GM23248 (cell line): ENCODE data around the gene MACF1. TPM values are rescaled to one million over a fixed set of nuclear protein-coding genes. Genes with fewer than 3 reads are reported as not detected.

Experiments used
- DNase-seq: peaks from one replicate; pipeline ENCODE4 v3.0.0-alpha.2; 2015
- H2AFZ ChIP-seq: fragments of 200-600 bp; sonication (generic); 2 replicates; pipeline ENCODE4 v1.6.1; 2016; ENCODE audit warnings: antibody characterized with exemption
- H3F3A ChIP-seq: fragments of 200-600 bp; sonication (generic); 2 replicates; pipeline ENCODE4 v1.6.1; 2016; ENCODE audit warnings: mild to moderate bottlenecking, antibody characterized with exemption, mixed run types; ENCODE audit not compliant: insufficient read depth
- H3K27ac ChIP-seq: fragments of 200-600 bp; sonication (generic); 2 replicates; pipeline ENCODE4 v1.5.1; 2016; ENCODE audit warnings: mild to moderate bottlenecking
- H3K27me3 ChIP-seq: fragments of 200-600 bp; sonication (generic); replicated peaks from 2 replicates; pipeline ENCODE4 v1.6.1; 2016; ENCODE audit warnings: mild to moderate bottlenecking; ENCODE audit not compliant: insufficient read depth
- H3K36me3 ChIP-seq: fragments of 200-600 bp; sonication (generic); 2 replicates; pipeline ENCODE4 v1.6.1; 2016; ENCODE audit warnings: low read depth, mild to moderate bottlenecking
- H3K4me1 ChIP-seq: fragments of 200-600 bp; sonication (generic); 2 replicates; pipeline ENCODE4 v1.6.1; 2016; ENCODE audit warnings: mild to moderate bottlenecking; ENCODE audit not compliant: insufficient read depth
- H3K4me2 ChIP-seq: fragments of 200-600 bp; sonication (generic); one replicate; pipeline ENCODE4 v1.6.1; 2016; ENCODE audit warnings: mild to moderate bottlenecking; ENCODE audit not compliant: unreplicated experiment
- H3K4me3 ChIP-seq: fragments of 200-600 bp; sonication (generic); 2 replicates; pipeline ENCODE4 v1.5.1; 2016; ENCODE audit warnings: mild to moderate bottlenecking
- H3K79me2 ChIP-seq: fragments of 200-600 bp; sonication (generic); 2 replicates; pipeline ENCODE4 v1.6.1; 2016; ENCODE audit warnings: mild to moderate bottlenecking; ENCODE audit not compliant: insufficient read depth
- H3K9ac ChIP-seq: fragments of 200-600 bp; sonication (generic); 2 replicates; pipeline ENCODE4 v1.6.1; 2016; ENCODE audit warnings: mild to moderate bottlenecking
- H3K9me2 ChIP-seq: fragments of 200-600 bp; sonication (generic); 2 replicates; pipeline ENCODE4 v1.6.1; 2016; ENCODE audit warnings: mixed run types, mild to moderate bottlenecking, moderate library complexity; ENCODE audit not compliant: insufficient read depth
- H3K9me3 ChIP-seq: fragments of 200-600 bp; sonication (generic); one replicate; pipeline ENCODE4 v1.6.1; 2017; ENCODE audit warnings: low read depth
- H4K20me1 ChIP-seq: fragments of 200-600 bp; sonication (generic); 2 replicates; pipeline ENCODE4 v1.6.0; 2016; ENCODE audit not compliant: insufficient read depth
- EZH2 ChIP-seq: fragments of 200-600 bp; sonication (generic); IDR thresholded peaks from 2 replicates; pipeline ENCODE4 v1.6.1; 2018; ENCODE audit warnings: antibody characterized with exemption, mild to moderate bottlenecking; ENCODE audit not compliant: insufficient read depth, poor library complexity, severe bottlenecking
- EZH2phosphoT487 ChIP-seq: fragments of 200-600 bp; sonication (generic); IDR thresholded peaks from 2 replicates; pipeline ENCODE4 v1.6.1; 2018; ENCODE audit warnings: antibody characterized with exemption, moderate library complexity, mild to moderate bottlenecking, low read depth; ENCODE audit not compliant: insufficient read depth
- WGBS, 2 experiments: methylation state at CpG; one replicate each; pipeline ENCODE4 v1.1.6; 2015 to 2017; ENCODE audit warnings: low lambda C conversion rate in 2 of 2, low coverage in 1 of 2; ENCODE audit errors: missing lambda C conversion rate in 2 of 2; 5-methylcytosine and 5-hydroxymethylcytosine counted together
- in situ Hi-C: fragments of 300-500 bp; cut with MboI; formaldehyde crosslinking; loops from 2 replicates; pipeline ENCODE4 v1.15.0; 2020
- polyA plus RNA-seq: library from polyadenylated mRNA; unstranded; fragments of >200 nt; fragmentation: Nextera tagmentation; extraction: Ambion mirVana; gene quantifications from 2 replicates; pipeline ENCODE4 v1.2.1, GENCODE V29; 2016
- total RNA-seq: library from RNA; depleted of rRNA; stranded (reverse); fragments of >200 nt; shearing (Covaris generic); gene quantifications from 2 replicates; pipeline ENCODE4 v1.2.3, GENCODE V29; 2014

MACF1 gene
- total and polyA plus RNA-seq, 2 experiments from 2014 or later: 55.1 to 177 TPM

GRCh38 chr1:39394598-39394997 lies 190.1 kb downstream of the MACF1 start:
- Histone ChIP-seq H2AFZ (no peak overlapping the region), H3K36me3 (no peaks in the 10 kb centered on the region), H3F3A (peaks cover 58% of the 10 kb centered on the region), H4K20me1 (no peaks in the 10 kb centered on the region), H3K9me3 (no peaks in the 10 kb centered on the region), H3K4me1 (peaks cover 81% of the 10 kb centered on the region), H3K27ac (peak overlapping the region; percentile 50; the same call in 1 of the 2 replicates), H3K79me2 (peaks cover 81% of the 10 kb centered on the region), H3K27me3 (no peaks in the 10 kb centered on the region), H3K9ac (peak overlapping the region; percentile 14; the same call in 1 of the 2 replicates), H3K4me3 (no peak overlapping the region), H3K9me2 (no peaks in the 10 kb centered on the region), H3K4me2 (peak overlapping the region; percentile 72)
- DNase-seq: no peak
- in situ Hi-C loops: no loop called here
- no peak for TF ChIP-seq EZH2phosphoT487
- no peak for TF ChIP-seq EZH2
- 29 to 41% methylated on average over 3 of the region's 3 CpGs for WGBS, 2 experiments

GRCh38 chr1:39395357-39395831 lies 190.9 kb downstream of the MACF1 start:
- in situ Hi-C loops: no loop called here
- DNase-seq: peak; percentile 82
- Histone ChIP-seq H3K9me2 (no peaks in the 10 kb centered on the region), H3K79me2 (peaks cover 81% of the 10 kb centered on the region), H3K36me3 (no peaks in the 10 kb centered on the region), H3F3A (peaks cover 60% of the 10 kb centered on the region), H3K4me3 (0 out of 2 replicates have a peak overlapping the region, but pooled peaks have one; percentile 3), H3K9me3 (no peaks in the 10 kb centered on the region), H3K9ac (peak overlapping the region; percentile 14; the same call in 1 of the 2 replicates), H4K20me1 (no peaks in the 10 kb centered on the region), H2AFZ (no peak overlapping the region), H3K4me1 (peaks cover 89% of the 10 kb centered on the region), H3K27ac (peak overlapping the region; percentile 50), H3K4me2 (peak overlapping the region; percentile 72), H3K27me3 (no peaks in the 10 kb centered on the region)
- 0% methylated on average over 1 of the region's 1 CpG for WGBS, 2 experiments
- TF ChIP-seq EZH2phosphoT487 (no peak), EZH2 (no peak)

- TF ChIP-seq EZH2phosphoT487 (no peak), EZH2 (no peak)
- Histone ChIP-seq H4K20me1 (no peaks in the 10 kb centered on the region), H3K27ac (no peak overlapping the region; the same call in 1 of the 2 replicates), H3K4me2 (no peak overlapping the region), H3K9me3 (no peaks in the 10 kb centered on the region), H3K4me1 (peaks cover 95% of the 10 kb centered on the region), H3F3A (peaks cover 61% of the 10 kb centered on the region), H3K4me3 (no peak overlapping the region), H3K79me2 (peaks cover 81% of the 10 kb centered on the region), H3K36me3 (no peaks in the 10 kb centered on the region), H3K9ac (no peak overlapping the region), H3K27me3 (no peaks in the 10 kb centered on the region), H3K9me2 (no peaks in the 10 kb centered on the region), H2AFZ (no peak overlapping the region)
- DNase-seq: no peak
- WGBS, 2 experiments: 80 to 83% methylated on average over 5 of the region's 5 CpGs
- in situ Hi-C loops: no loop called here
These were observed 192.2 kb downstream of the MACF1 start for GRCh38 chr1:39396671-39397070.

GRCh38 chr1:39397487-39397886 lies 193.0 kb downstream of the MACF1 start:
- in situ Hi-C loops: no loop called here
- H3K27ac ChIP-seq: peak overlapping the region; percentile 88
- no peaks in the 10 kb centered on the region for H3K36me3 ChIP-seq
- H3K9me3 ChIP-seq: no peaks in the 10 kb centered on the region
- H3K4me3 ChIP-seq: no peak overlapping the region
- WGBS, 2 experiments: 91 to 95% methylated on average over 4 to 5 of the region's 5 CpGs
- DNase-seq: no peak
- peaks cover 56% of the 10 kb centered on the region for H3F3A ChIP-seq
- no peak overlapping the region for H2AFZ ChIP-seq
- H3K27me3 ChIP-seq: no peaks in the 10 kb centered on the region
- no peaks in the 10 kb centered on the region for H4K20me1 ChIP-seq
- TF ChIP-seq EZH2: no peak
- no peak for TF ChIP-seq EZH2phosphoT487
- H3K4me2 ChIP-seq: peak overlapping the region; percentile 64
- peaks cover 86% of the 10 kb centered on the region for H3K79me2 ChIP-seq
- H3K4me1 ChIP-seq: peaks cover 93% of the 10 kb centered on the region
- H3K9me2 ChIP-seq: no peaks in the 10 kb centered on the region
- no peak overlapping the region for H3K9ac ChIP-seq
